Smooth muscle cell (in vitro differentiated cells): ENCODE results near the gene TMPRSS11A. TPM values are rescaled to one million over a fixed set of nuclear protein-coding genes. Genes with fewer than 3 reads are reported as not detected.

ENCODE experiments used
- DNase-seq: peaks from one replicate; lab custom pipeline; 2025; ENCODE audit not compliant: unreplicated experiment; lab: John Stamatoyannopoulos, UW
- H2AFZ ChIP-seq: fragments of 200-600 bp; sonication (generic); 2 replicates; pipeline ENCODE4 v1.6.0; 2016; ENCODE audit warnings: antibody characterized with exemption, low read depth, mild to moderate bottlenecking
- H3F3A ChIP-seq: fragments of 200-600 bp; sonication (generic); 2 replicates; pipeline ENCODE4 v1.6.0; 2017; ENCODE audit warnings: antibody characterized with exemption, low read depth
- H3K27ac ChIP-seq: fragments of 200-600 bp; sonication (generic); 2 replicates; pipeline ENCODE4 v1.5.1; 2016; ENCODE audit warnings: low read depth, mild to moderate bottlenecking
- H3K27me3 ChIP-seq: fragments of 200-600 bp; sonication (generic); 2 replicates; pipeline ENCODE4 v1.6.1; 2016; ENCODE audit warnings: low read depth, mild to moderate bottlenecking
- H3K36me3 ChIP-seq: fragments of 200-600 bp; sonication (generic); 2 replicates; pipeline ENCODE4 v1.5.1; 2016; ENCODE audit warnings: low read depth
- H3K4me1 ChIP-seq: fragments of 200-600 bp; sonication (generic); 2 replicates; pipeline ENCODE4 v1.5.1; 2016; ENCODE audit warnings: low read depth
- H3K4me2 ChIP-seq: fragments of 200-600 bp; sonication (generic); 2 replicates; pipeline ENCODE4 v1.6.0; 2016; ENCODE audit warnings: mild to moderate bottlenecking
- H3K4me3 ChIP-seq: fragments of 200-600 bp; sonication (generic); 2 replicates; pipeline ENCODE4 v1.5.1; 2016; ENCODE audit warnings: mild to moderate bottlenecking
- H3K79me2 ChIP-seq: fragments of 200-600 bp; sonication (generic); 2 replicates; pipeline ENCODE4 v1.6.0; 2016; ENCODE audit warnings: low read depth, mild to moderate bottlenecking
- H3K9ac ChIP-seq: fragments of 200-600 bp; sonication (generic); 2 replicates; pipeline ENCODE4 v1.6.0; 2016; ENCODE audit warnings: low read depth
- H3K9me3 ChIP-seq: fragments of 200-600 bp; sonication (generic); replicated peaks from 2 replicates; pipeline ENCODE4 v1.5.1; 2016; ENCODE audit warnings: low read depth
- H4K20me1 ChIP-seq: fragments of 200-600 bp; sonication (generic); 2 replicates; pipeline ENCODE4 v1.6.0; 2016; ENCODE audit warnings: low read depth
- WGBS: methylation state at CpG from one replicate; pipeline ENCODE4 v1.1.7; 2016; ENCODE audit warnings: low lambda C conversion rate; 5-methylcytosine and 5-hydroxymethylcytosine counted together
- polyA plus RNA-seq: library from polyadenylated mRNA; unstranded; fragments of >200 nt; fragmentation: Nextera tagmentation; extraction: Ambion mirVana; gene quantifications from 2 replicates; pipeline ENCODE4 v1.2.1, GENCODE V29; 2016
- total RNA-seq: library from RNA; depleted of rRNA; stranded (reverse); fragments of >200 nt; gene quantifications from 2 replicates; pipeline ENCODE4 v1.2.3, GENCODE V29; 2014
- TF ChIP-seq, protein P1 (sequence below): fragments of 200-600 bp; sonication (generic); IDR thresholded peaks from 2 replicates; pipeline ENCODE4 v1.5.1; 2017; ENCODE audit warnings: borderline replicate concordance, mild to moderate bottlenecking, antibody characterized with exemption; ENCODE audit not compliant: insufficient read depth, poor library complexity, severe bottlenecking

Gene TMPRSS11A
- total and polyA plus RNA-seq, 2 experiments from 2014 or later, result 2.8 TPM; not detected in 1

DNA sequence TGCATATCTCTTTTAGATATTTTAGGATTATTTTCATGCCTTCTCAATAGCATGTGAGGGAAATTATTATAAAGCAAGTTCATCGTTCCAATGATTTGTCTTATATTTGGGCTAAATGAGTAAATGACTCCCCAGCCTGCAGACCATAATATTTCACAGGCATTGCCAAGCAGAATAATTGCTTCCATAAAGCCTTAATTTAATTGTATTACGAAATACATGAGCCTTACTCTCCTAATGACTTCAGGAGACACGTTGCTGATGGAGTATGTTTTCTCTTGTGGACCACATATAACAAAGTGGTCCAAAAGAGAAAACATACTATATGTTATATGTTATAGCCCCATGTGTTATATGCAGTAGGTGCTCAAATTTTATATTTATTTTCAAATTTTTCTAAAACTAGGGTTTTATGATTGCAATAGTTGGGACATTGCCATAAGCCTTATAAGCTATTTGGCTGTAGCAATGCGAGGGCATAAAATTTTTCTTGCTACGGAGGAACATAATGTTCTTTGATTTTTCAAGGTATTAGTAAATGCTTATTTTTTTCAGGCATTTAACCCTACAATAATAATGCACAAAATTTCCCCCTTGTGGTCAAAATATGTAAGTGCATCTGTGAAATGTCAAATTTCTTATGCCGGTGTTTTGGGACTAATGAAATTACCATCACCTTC is 53.2 kb downstream of the TMPRSS11A start:
- H3K4me3 ChIP-seq, result no peak overlapping the region
- H3K9me3 ChIP-seq, result no peaks in the 10 kb centered on the region
- no peak overlapping the region for H3K4me2 ChIP-seq

DNA sequence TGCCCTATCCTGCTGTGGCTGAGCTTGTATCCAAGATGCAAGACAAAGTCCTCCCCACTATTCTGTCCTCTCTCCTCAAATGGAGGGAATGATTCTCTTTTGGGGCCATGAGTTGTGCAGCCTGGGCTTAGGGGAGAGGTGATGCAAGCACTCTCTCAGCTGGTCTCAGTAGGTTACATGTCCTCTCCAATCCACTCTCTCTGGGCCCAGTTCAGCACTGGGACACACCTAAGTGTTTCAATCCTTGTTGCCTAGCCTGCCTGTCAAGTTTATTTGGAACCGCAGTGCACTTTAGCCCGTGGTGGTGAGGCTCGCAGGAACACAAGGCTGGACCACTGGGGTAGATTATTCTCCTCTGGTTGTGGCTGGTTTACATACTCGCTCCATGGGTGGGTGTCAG is 55.6 kb downstream of the TMPRSS11A start:
- H3K9me3 ChIP-seq, result no peaks in the 10 kb centered on the region
- 94% methylated on average over 4 of the region's 4 CpGs for WGBS

More for the DNA sequence above, 53.2 kb downstream of the TMPRSS11A start:
- H3F3A ChIP-seq, result no peaks in the 10 kb centered on the region
- H3K27me3 ChIP-seq, result no peaks in the 10 kb centered on the region
- H3K27ac ChIP-seq, result no peak overlapping the region
- H3K4me1 ChIP-seq, result no peaks in the 10 kb centered on the region
- H2AFZ ChIP-seq, result no peak overlapping the region
- no peaks in the 10 kb centered on the region for H3K36me3 ChIP-seq
- TF ChIP-seq, protein P1, sequence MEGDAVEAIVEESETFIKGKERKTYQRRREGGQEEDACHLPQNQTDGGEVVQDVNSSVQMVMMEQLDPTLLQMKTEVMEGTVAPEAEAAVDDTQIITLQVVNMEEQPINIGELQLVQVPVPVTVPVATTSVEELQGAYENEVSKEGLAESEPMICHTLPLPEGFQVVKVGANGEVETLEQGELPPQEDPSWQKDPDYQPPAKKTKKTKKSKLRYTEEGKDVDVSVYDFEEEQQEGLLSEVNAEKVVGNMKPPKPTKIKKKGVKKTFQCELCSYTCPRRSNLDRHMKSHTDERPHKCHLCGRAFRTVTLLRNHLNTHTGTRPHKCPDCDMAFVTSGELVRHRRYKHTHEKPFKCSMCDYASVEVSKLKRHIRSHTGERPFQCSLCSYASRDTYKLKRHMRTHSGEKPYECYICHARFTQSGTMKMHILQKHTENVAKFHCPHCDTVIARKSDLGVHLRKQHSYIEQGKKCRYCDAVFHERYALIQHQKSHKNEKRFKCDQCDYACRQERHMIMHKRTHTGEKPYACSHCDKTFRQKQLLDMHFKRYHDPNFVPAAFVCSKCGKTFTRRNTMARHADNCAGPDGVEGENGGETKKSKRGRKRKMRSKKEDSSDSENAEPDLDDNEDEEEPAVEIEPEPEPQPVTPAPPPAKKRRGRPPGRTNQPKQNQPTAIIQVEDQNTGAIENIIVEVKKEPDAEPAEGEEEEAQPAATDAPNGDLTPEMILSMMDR, result peak; percentile 81
- H4K20me1 ChIP-seq, result no peaks in the 10 kb centered on the region
- H3K9ac ChIP-seq, result no peak overlapping the region
- 50% methylated on average over 6 of the region's 6 CpGs for WGBS
- H3K79me2 ChIP-seq, result no peaks in the 10 kb centered on the region
- DNase-seq, result no peak

DNA sequence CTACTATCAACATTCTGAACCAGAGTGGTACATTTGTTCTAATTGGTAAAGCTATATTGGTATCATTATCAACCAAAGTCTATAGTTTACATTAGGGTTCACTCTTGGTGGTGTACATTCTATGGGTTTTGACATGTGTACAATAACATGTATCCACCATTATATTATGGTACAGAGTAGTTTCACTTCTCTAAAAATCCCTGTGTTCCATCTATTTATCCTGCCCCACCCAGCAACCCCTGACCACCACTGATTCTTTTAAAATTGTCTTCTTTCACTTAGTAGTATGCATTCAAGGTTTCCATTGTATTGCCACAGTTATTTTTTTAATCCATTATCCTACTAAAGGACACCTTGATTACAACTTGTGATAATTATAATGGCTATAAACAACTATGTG is 64.2 kb downstream of the TMPRSS11A start:
- Histone ChIP-seq H3K27ac (no peak overlapping the region), H3K36me3 (no peaks in the 10 kb centered on the region), H3K9me3 (no peaks in the 10 kb centered on the region), H3K4me1 (no peaks in the 10 kb centered on the region), H3K9ac (no peak overlapping the region), H3F3A (no peaks in the 10 kb centered on the region), H2AFZ (no peak overlapping the region), H3K4me2 (no peak overlapping the region), H3K27me3 (no peaks in the 10 kb centered on the region), H3K79me2 (no peaks in the 10 kb centered on the region), H4K20me1 (no peaks in the 10 kb centered on the region), H3K4me3 (no peak overlapping the region)
- DNase-seq, result no peak
- TF ChIP-seq, protein P1, result no peak

More for the DNA sequence above, 55.6 kb downstream of the TMPRSS11A start:
- Histone ChIP-seq H3K36me3 (no peaks in the 10 kb centered on the region), H3K27ac (no peak overlapping the region), H3K4me1 (no peaks in the 10 kb centered on the region), H3K9ac (no peak overlapping the region), H4K20me1 (no peaks in the 10 kb centered on the region), H3K79me2 (no peaks in the 10 kb centered on the region), H3F3A (no peaks in the 10 kb centered on the region), H3K4me3 (no peak overlapping the region), H3K4me2 (no peak overlapping the region), H2AFZ (no peak overlapping the region), H3K27me3 (no peaks in the 10 kb centered on the region)
- TF ChIP-seq, protein P1, result no peak
- no peak for DNase-seq

DNA sequence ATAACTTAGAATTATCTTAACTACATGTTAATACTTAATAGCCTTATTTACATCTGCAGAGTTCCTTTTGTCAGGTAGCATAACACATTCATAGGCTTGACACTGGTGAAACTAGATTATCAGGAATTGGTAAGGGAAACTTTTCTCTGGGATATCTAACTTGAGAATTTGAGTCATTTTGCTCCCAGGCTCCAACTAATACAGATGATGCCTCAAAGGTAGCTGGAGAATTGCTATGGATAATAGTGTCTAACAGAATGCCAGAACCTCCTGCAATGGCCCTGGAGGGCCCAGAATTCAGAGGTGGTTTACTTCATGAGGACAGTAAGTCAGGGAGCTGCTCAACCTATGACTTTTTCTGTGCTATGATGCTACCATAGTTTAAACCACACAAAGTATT is 65.6 kb downstream of the TMPRSS11A start:
- no peak overlapping the region for H3K4me3 ChIP-seq
- H3K36me3 ChIP-seq, result no peaks in the 10 kb centered on the region
- no peak overlapping the region for H3K27ac ChIP-seq
- TF ChIP-seq, protein P1, result no peak
- no peak overlapping the region for H2AFZ ChIP-seq
- H3K4me1 ChIP-seq, result no peaks in the 10 kb centered on the region
- H4K20me1 ChIP-seq, result no peaks in the 10 kb centered on the region
- no peak for DNase-seq
- no peak overlapping the region for H3K4me2 ChIP-seq
- no peaks in the 10 kb centered on the region for H3K9me3 ChIP-seq
- H3K27me3 ChIP-seq, result no peaks in the 10 kb centered on the region
- H3K79me2 ChIP-seq, result no peaks in the 10 kb centered on the region
- H3K9ac ChIP-seq, result no peak overlapping the region
- H3F3A ChIP-seq, result no peaks in the 10 kb centered on the region
